BE2C (cell line): ENCODE measurements around the gene CCNB1.
"Not testable (repeated sequence)": the region's sequence is repeated elsewhere in the genome, so short reads cannot be mapped to it uniquely, and the experiment has no call there.

Source experiments
- DNase-seq: peaks from one replicate; pipeline ENCODE4 v3.0.0-alpha.2; 2020
- H3K27me3 ChIP-seq: fragments of 250-450 bp; sonication (Bioruptor Pico); 2 replicates; pipeline ENCODE4 v1.5.1; 2020; ENCODE audit warnings: mild to moderate bottlenecking
- H3K36me3 ChIP-seq: fragments of 250-450 bp; sonication (Bioruptor Pico); 2 replicates; pipeline ENCODE4 v1.5.1; 2020; ENCODE audit warnings: mild to moderate bottlenecking
- H3K4me1 ChIP-seq: fragments of 250-450 bp; sonication (Bioruptor Pico); 2 replicates; pipeline ENCODE4 v1.5.1; 2020
- H3K4me3 ChIP-seq: 2 replicates; pipeline ENCODE4 v1.5.1; 2011; ENCODE audit warnings: low read depth, low read length
- H3K9me3 ChIP-seq: fragments of 250-450 bp; sonication (Bioruptor Pico); 2 replicates; pipeline ENCODE4 v1.5.1; 2020
- TF ChIP-seq, protein P1 (sequence below): IDR thresholded peaks from 2 replicates; pipeline ENCODE4 v1.5.1; 2012; ENCODE audit warnings: mild to moderate bottlenecking, low read depth, low read length

Gene CCNB1

DNA sequence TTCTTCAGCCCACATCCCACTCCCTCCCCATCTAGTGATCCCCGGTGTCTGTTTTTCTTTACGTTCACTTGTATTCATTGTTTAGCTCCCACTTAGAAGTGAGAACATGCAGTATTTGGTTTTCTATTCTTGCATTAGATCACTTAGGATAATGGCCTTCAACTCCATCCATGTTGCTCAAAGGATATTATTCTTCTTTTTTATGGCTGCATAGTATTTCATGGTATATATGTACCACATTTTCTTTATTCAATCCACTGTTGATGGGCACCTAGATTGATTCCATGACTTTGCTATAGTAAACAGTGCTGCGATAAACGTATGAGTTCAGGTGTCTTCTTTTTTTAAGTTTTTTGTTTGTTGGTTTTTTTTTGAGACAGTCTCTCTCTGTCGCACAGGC lies 29.1 kb upstream of the CCNB1 start:
- no peak for DNase-seq
- Histone ChIP-seq H3K4me3 (no peak overlapping the region), H3K36me3 (no peaks in the 10 kb centered on the region), H3K27me3 (no peaks in the 10 kb centered on the region), H3K9me3 (no peaks in the 10 kb centered on the region), H3K4me1 (no peaks in the 10 kb centered on the region)
- TF ChIP-seq, protein P1, sequence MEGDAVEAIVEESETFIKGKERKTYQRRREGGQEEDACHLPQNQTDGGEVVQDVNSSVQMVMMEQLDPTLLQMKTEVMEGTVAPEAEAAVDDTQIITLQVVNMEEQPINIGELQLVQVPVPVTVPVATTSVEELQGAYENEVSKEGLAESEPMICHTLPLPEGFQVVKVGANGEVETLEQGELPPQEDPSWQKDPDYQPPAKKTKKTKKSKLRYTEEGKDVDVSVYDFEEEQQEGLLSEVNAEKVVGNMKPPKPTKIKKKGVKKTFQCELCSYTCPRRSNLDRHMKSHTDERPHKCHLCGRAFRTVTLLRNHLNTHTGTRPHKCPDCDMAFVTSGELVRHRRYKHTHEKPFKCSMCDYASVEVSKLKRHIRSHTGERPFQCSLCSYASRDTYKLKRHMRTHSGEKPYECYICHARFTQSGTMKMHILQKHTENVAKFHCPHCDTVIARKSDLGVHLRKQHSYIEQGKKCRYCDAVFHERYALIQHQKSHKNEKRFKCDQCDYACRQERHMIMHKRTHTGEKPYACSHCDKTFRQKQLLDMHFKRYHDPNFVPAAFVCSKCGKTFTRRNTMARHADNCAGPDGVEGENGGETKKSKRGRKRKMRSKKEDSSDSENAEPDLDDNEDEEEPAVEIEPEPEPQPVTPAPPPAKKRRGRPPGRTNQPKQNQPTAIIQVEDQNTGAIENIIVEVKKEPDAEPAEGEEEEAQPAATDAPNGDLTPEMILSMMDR, result no peak

DNA sequence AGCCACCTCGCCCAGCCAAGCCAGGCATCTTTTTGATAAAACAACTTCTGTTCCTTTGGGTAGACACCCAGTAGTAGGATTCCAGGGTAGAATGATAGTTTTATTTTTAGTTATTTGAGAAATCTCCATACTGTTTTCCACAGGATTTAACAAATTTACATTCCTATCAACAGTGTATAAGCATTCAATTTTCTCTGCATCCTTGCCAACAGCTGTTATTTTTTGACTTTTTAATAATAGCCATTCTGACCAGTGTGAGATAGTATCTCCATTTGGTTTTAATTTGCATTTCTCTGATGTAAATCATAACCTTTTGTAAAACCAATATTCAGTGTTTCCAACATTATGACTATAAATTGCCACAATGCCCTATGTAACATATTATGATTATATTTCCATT lies 28.2 kb upstream of the CCNB1 start:
- no peak for DNase-seq
- Histone ChIP-seq H3K9me3 (no peaks in the 10 kb centered on the region), H3K27me3 (no peaks in the 10 kb centered on the region), H3K4me1 (no peaks in the 10 kb centered on the region), H3K4me3 (no peak overlapping the region), H3K36me3 (no peaks in the 10 kb centered on the region)
- TF ChIP-seq, protein P1, result no peak

DNA sequence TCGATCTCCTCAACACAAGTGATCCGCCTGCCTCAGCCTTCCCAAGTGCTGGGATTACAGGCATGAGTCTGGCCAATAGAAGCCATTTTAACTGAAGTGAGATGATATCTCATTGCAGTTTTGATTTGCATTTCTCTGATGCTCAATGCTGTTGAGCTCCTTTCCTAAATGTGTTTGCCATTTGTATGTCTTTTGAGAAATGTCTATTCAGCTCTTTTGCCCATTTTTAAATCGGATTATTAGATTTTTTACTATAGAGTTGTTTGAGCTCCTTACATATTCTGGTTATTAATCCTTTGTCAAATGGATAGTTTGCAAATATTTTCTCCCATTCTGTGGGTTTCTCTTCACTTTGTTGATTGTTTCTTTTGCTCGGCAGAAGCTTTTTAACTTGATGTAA lies 26.7 kb upstream of the CCNB1 start:
- not testable (repeated sequence) for H3K27me3 ChIP-seq, H3K4me1 ChIP-seq, H3K4me3 ChIP-seq, H3K9me3 ChIP-seq, H3K36me3 ChIP-seq, DNase-seq

DNA sequence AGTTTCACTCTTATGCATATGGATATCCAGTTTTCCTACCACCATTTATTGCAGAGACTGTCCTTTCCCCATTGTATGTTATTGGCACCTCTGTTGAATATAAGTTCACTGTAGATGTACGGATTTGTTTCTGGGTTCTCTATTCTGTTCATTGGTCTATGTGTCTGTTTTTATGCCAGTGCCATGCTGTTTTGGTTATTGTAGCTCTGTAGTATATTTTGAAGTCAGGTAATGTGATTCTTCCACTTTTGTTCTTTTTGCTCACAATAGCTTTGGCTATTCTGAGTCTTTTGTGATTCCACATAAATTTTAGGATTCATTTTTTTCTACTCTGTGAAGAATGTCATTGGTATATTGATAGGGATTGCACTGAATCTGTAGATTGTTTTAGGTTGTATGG lies 26.1 kb upstream of the CCNB1 start:
- H3K27me3 ChIP-seq, result no peaks in the 10 kb centered on the region
- H3K4me1 ChIP-seq, result no peaks in the 10 kb centered on the region
- H3K4me3 ChIP-seq, result no peak overlapping the region
- H3K9me3 ChIP-seq, result no peaks in the 10 kb centered on the region
- DNase-seq, result no peak
- TF ChIP-seq, protein P1, result no peak
- H3K36me3 ChIP-seq, result no peaks in the 10 kb centered on the region

DNA sequence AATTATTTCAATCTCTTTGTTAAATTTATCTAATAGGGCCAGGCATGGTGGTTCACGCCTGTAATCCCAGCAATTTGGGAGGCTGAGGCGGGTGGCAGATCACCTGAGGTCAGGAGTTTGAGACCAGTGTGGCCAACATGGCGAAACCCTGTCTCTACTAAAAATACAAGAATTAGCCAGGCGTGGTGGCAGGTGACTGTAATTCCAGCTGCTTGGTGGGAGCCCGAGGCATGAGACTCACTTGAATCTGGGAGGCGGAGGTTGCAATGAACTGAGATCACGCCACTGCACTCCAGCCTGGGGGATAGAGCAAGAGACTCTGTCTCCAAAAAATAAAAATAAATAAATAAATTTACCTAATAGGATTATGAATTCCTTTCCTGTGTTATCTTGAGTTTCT lies 18.4 kb upstream of the CCNB1 start:
- not testable (repeated sequence) for H3K36me3 ChIP-seq, H3K4me3 ChIP-seq, H3K27me3 ChIP-seq, DNase-seq, H3K9me3 ChIP-seq, H3K4me1 ChIP-seq

DNA sequence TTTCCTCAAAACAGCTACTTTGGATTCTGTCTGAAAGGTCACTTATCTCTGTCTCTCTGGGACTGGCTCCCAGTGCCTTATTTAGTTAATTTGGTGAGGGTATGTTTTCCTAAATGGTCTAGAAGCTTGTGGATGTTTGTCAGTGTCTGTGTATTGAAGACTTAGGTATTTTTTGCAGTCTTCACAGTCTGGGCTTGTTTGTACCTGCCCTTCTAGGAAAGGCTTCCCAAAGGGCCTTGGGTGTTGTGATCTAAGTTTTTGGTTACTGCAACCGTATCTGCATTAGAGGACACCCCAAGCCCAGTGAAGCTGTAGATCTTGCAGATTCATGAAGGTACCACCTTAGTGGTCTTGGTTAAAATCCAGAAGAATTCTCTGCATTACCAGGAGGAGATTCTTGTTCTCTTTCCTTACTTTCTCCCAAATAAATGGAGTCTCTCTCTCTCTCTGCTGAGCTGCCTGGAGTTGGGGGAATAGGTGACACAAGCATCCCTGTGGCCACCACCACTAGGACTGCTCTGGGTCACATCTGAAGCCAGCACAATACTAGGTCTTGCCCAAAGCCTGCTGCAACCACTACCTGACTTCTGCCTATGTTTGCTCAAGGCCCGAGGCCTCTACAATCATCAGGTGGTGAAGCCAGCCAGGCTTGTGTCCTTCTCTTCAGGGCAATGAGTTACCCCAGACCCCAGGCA lies 17.8 kb upstream of the CCNB1 start:
- no peak for DNase-seq
- TF ChIP-seq, protein P1, result no peak
- Histone ChIP-seq H3K4me1 (no peaks in the 10 kb centered on the region), H3K27me3 (no peaks in the 10 kb centered on the region), H3K4me3 (no peak overlapping the region), H3K36me3 (no peaks in the 10 kb centered on the region), H3K9me3 (no peaks in the 10 kb centered on the region)

GRCh38 chr5:69149676-69150010 lies 17.3 kb upstream of the CCNB1 start:
- H3K27me3 ChIP-seq, result no peaks in the 10 kb centered on the region
- no peaks in the 10 kb centered on the region for H3K4me1 ChIP-seq
- H3K36me3 ChIP-seq, result no peaks in the 10 kb centered on the region
- H3K9me3 ChIP-seq, result no peaks in the 10 kb centered on the region
- TF ChIP-seq, protein P1, result no peak
- DNase-seq, result no peak
- H3K4me3 ChIP-seq, result no peak overlapping the region
